Hematopoietic multipotent progenitor cell treated with erythropoietin and hydrocortisone succinate and interleukin-3 and kit ligand, for 15 days (in vitro differentiated cells): ENCODE measurements around the gene PTPRO.

ENCODE experiments used
- DNase-seq: peaks from one replicate; pipeline ENCODE4 v3.0.0-alpha.2; 2015; ENCODE audit warnings: low spot score

PTPRO gene

GRCh38 chr12:15526033-15526432 is 203.7 kb downstream of the PTPRO start:
- no peak for DNase-seq

GRCh38 chr12:15527201-15528080 is 205.1 kb downstream of the PTPRO start:
- no peak for DNase-seq

- no peak for DNase-seq
Observed at GRCh38 chr12:15528666-15529065, 206.4 kb downstream of the PTPRO start.

GRCh38 chr12:15530361-15530760 is 208.1 kb downstream of the PTPRO start:
- no peak for DNase-seq

- peak; percentile 21 for DNase-seq
Observed at GRCh38 chr12:15532364-15532977, 210.2 kb downstream of the PTPRO start.

GRCh38 chr12:15534322-15534721 is 212.0 kb downstream of the PTPRO start:
- peak; percentile 5 for DNase-seq

GRCh38 chr12:15534874-15535273 is 212.6 kb downstream of the PTPRO start:
- no peak for DNase-seq

GRCh38 chr12:15535352-15535781 is 213.1 kb downstream of the PTPRO start:
- no peak for DNase-seq

- DNase-seq = no peak
Observed at GRCh38 chr12:15536446-15536845, 214.1 kb downstream of the PTPRO start.

- DNase-seq = no peak
Observed at GRCh38 chr12:15538881-15539280, 216.6 kb downstream of the PTPRO start.

GRCh38 chr12:15540005-15540404 is 217.7 kb downstream of the PTPRO start:
- no peak for DNase-seq

GRCh38 chr12:15540469-15540872 is 218.2 kb downstream of the PTPRO start:
- DNase-seq = no peak

- DNase-seq = no peak
Observed at GRCh38 chr12:15541996-15542631, 219.8 kb downstream of the PTPRO start.

- no peak for DNase-seq
Observed at GRCh38 chr12:15543347-15543746, 221.0 kb downstream of the PTPRO start.

- DNase-seq = no peak
Observed at GRCh38 chr12:15544589-15544988, 222.3 kb downstream of the PTPRO start.

GRCh38 chr12:15545334-15545733 is 223.0 kb downstream of the PTPRO start:
- DNase-seq = no peak

- DNase-seq = no peak
Observed at GRCh38 chr12:15546102-15546701, 223.9 kb downstream of the PTPRO start.

- no peak for DNase-seq
Observed at GRCh38 chr12:15547063-15547462, 224.8 kb downstream of the PTPRO start.

GRCh38 chr12:15547691-15548090 is 225.4 kb downstream of the PTPRO start:
- no peak for DNase-seq

- no peak for DNase-seq
Observed at GRCh38 chr12:15550793-15551192, 228.5 kb downstream of the PTPRO start.

GRCh38 chr12:15555446-15555845 is 233.1 kb downstream of the PTPRO start:
- no peak for DNase-seq

GRCh38 chr12:15556411-15557102 is 234.2 kb downstream of the PTPRO start:
- no peak for DNase-seq
